AG04449 (cell line): ENCODE results near the gene MLPH.
A peak's percentile ranks its signal among the peaks of the same experiment; 100 is the strongest.

Experiments
- CTCF ChIA-PET: fragments of 350-600 bp; formaldehyde crosslinking; extraction: SDS; loops from one replicate; lab custom pipeline; 2021; ENCODE audit warnings: antibody characterized with exemption; lab: Yijun Ruan, JAX
- POLR2A ChIA-PET: fragments of 400-600, 350-600 bp; formaldehyde crosslinking; extraction: SDS; loops from one replicate; lab custom pipeline; 2020; ENCODE audit warnings: antibody characterized with exemption, inconsistent platforms; lab: Yijun Ruan, JAX
- DNase-seq: peaks from one replicate; pipeline ENCODE4 v3.0.0-alpha.2; 2010; ENCODE audit warnings: low read depth, low spot score
- H3K4me3 ChIP-seq: 2 replicates; pipeline ENCODE4 v1.5.1; 2011; ENCODE audit warnings: low read depth, mild to moderate bottlenecking, control low read depth, low read length
- TF ChIP-seq, protein P1 (sequence below): IDR thresholded peaks from one replicate; pipeline ENCODE4 v1.5.1; 2011; ENCODE audit warnings: mild to moderate bottlenecking, moderate library complexity, low read length, control low read depth, inconsistent platforms; ENCODE audit not compliant: insufficient read depth; ENCODE audit errors: missing control alignments

Gene MLPH

DNA sequence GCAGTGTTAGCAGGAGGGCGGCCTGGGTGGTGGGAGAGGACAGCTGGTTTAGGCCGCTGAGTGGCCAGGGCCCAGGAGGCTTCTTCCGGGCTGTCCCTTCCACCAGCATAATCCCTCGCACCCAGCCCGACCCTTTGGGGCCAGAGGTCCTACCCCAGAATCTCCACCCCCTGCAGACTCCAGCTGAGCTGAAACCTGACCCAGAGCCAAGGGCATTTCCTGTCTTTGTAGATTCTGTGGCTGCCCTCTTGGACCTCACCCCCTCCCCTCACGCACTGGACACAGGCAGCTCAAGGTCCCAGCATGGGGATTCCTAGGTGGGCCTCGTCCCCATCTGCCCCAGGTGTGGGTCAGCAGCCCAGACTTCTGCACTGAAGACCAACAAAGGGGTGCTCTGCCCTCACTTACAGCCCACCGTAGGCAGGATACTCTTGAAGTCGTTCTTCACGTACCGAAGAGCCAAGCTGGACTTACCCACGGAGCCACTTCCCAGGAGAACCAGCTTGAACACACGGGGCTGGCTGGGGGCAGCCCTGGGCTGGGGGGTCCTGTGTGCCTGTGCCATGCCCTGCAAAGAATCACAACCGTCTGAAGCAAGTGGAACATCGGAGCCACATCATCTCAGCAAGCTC is 98.7 kb downstream of the MLPH start:
- ChIA-PET CTCF (interaction anchor here (1.0 to 13.6 kb wide), 5 partner anchors 9 to 161 kb away, joined by 3 to 197 read pairs (median 5); no protein-coding TSS in a partner anchor), POLR2A (no interaction called here)
- no peak overlapping the region for H3K4me3 ChIP-seq
- TF ChIP-seq, protein P1, sequence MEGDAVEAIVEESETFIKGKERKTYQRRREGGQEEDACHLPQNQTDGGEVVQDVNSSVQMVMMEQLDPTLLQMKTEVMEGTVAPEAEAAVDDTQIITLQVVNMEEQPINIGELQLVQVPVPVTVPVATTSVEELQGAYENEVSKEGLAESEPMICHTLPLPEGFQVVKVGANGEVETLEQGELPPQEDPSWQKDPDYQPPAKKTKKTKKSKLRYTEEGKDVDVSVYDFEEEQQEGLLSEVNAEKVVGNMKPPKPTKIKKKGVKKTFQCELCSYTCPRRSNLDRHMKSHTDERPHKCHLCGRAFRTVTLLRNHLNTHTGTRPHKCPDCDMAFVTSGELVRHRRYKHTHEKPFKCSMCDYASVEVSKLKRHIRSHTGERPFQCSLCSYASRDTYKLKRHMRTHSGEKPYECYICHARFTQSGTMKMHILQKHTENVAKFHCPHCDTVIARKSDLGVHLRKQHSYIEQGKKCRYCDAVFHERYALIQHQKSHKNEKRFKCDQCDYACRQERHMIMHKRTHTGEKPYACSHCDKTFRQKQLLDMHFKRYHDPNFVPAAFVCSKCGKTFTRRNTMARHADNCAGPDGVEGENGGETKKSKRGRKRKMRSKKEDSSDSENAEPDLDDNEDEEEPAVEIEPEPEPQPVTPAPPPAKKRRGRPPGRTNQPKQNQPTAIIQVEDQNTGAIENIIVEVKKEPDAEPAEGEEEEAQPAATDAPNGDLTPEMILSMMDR: no peak
- DNase-seq: no peak

DNA sequence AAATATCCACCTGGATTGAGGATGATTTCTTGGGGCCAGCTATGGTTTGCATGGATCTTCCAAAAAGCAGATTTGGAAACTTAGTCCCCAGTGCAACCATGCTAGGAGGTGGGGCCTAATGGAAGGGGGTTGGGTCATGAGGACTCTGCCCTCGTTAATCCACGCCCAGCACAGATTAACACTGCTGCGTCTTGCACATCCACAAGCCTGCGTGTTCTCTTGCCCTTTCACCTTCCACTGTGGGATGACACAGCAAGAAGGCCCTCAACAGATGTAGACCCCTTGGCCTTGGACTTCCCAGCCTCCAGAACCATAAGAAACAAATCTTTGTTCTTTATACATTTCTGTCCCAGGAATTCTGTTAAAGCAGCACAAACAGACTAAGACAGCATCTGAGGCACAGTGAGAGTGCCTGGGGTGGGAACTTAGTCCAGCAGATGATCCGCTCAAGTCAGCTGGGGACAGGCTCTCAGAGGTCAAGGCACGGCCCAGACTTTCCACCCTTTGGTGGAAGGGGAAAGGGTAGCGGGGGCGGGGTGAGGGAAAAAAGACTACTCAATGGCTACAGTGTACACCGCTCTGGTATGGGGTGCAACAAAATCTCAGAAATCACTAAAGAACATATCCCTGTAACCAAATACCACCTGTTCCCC is 101.1 kb downstream of the MLPH start:
- no peak for DNase-seq
- CTCF ChIA-PET: interaction anchor here (0.8 to 13.6 kb wide), 3 partner anchors 9 to 158 kb away, joined by 3 to 197 read pairs (median 5); no protein-coding TSS in a partner anchor
- POLR2A ChIA-PET: no interaction called here
- H3K4me3 ChIP-seq: no peak overlapping the region
- TF ChIP-seq, protein P1: no peak

DNA sequence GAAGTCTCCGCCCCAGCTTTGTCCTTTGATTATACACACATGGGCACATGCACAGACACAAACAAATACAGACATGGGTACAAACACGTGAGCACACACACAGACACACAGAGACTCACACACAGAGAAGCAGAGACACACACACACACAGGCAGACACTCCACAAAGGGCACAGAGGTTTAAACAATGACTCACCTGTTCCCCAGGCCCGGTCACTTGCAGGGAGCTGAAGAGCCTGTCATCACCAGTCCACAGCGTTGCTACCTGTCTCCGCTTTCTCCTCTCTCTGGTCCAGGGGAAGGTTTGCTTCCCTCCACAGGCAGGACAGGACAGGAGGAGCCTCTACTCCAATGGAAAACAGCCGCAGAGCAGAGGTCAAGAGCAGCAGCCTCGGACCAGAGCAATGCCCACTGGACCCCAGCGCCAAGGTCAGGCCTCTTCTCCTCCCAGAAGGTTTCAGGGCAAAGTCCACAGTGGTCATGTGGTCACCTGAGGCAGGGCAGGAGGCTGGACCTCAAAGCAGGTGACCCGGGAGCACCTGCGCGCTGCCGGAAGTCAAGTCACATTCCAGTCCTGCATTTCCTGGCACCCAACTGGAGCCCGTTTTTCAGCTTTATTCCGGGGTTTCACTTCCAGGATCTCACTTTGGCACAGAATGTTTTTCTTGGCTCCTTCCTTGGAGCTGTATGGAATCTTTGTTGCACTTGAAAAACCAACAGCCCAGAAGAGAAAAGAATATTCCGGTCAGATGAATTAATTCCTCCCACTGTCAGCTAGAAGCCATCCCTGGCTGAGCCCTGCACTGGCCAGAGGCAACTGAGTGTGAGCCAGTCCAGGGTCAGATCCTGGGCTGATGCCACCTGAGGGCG is 103.5 kb downstream of the MLPH start, which contains the start of gene RAB17:
Gene RAB17, minus strand, starts transcription at position 463 of the 869 bp plus-strand sequence. CDS start 4,580 bp downstream, outside the sequence.
- CTCF ChIA-PET: interaction anchor here (1.0 to 4.4 kb wide), 5 partner anchors 9 to 184 kb away, joined by 3 to 18 read pairs (median 10); no protein-coding TSS in a partner anchor
- TF ChIP-seq, protein P1: no peak
- DNase-seq: peak; percentile 7
- no peak within 1 kb of the TSS for H3K4me3 ChIP-seq
- POLR2A ChIA-PET: interaction anchor here (0.6 kb wide), 1 partner anchor 65 kb away, joined by 3 read pairs; no protein-coding TSS in a partner anchor

DNA sequence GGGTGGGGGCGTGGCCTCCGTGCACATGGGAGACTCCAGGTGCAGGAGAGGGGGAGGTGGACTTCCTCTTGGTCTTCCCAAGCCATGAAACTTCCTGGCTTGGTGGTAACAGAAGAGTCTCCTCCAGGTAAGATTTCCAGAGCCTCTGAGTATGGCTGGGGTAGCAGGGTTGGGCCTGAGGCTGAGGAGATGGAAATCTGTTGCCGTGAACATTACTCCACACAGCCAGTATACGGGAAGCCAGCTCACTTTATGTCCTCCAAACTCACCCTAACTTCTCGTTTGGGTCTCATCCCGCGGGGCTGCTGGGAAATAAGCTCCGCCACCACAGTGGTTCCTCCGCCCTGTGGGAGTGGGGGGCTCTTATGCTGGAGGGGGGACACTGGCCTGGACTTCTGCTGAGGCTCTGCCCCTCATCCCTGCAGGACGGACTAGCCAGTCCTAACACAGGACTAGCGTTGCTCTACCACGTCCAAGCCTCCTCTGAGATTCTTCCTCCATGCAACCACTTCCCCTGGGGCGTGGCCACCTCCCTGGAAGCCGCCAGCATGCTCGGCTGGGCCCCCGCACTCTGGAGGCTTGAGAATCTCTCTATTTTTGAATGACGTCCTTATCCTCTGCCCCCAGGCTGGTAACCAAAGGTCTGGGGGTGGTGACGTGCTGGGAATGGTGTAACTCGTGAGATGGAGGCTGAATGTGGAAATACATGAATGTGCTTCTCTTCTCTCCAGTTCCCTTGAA is 104.3 kb downstream of the MLPH start:
- DNase-seq: no peak
- no peak overlapping the region for H3K4me3 ChIP-seq
- POLR2A ChIA-PET: interaction anchor here (0.6 kb wide), 1 partner anchor 65 kb away, joined by 3 read pairs; no protein-coding TSS in a partner anchor
- TF ChIP-seq, protein P1: no peak
- CTCF ChIA-PET: interaction anchor here (1.4 to 4.4 kb wide), 4 partner anchors 9 to 183 kb away, joined by 3 to 18 read pairs (median 12); no protein-coding TSS in a partner anchor

DNA sequence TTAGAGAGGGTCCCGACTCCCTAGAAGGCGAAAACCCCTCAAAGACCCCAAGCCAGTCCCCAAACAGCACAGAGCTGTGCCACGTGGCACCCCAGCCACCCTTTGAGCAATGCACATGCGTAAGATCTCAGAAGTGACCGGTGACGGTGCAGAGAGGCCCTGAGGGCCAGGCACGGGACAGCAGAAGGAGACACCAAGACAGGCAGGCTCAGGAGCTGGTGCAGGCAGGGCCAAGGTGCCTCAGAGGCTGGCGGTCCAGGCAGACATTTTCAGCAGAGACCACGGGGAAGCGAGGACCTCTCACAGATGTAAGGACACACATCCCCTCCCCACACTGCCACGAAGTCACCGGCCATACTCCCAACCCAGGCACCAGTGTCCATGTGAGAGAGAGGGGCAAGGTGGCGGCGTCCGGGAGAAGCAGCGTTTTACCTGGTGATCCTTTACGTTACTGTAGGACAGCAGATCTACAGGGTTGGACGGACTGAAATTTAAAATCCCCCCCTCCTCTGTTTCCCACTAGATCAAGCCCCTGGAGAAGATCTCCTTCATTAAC is 105.5 kb downstream of the MLPH start:
- no peak for DNase-seq
- ChIA-PET POLR2A (no interaction called here), CTCF (interaction anchor here (1.2 to 4.4 kb wide), 4 partner anchors 7 to 153 kb away, joined by 4 to 18 read pairs (median 9); no protein-coding TSS in a partner anchor)
- no peak overlapping the region for H3K4me3 ChIP-seq
- TF ChIP-seq, protein P1: no peak
